Measurements from ENCODE around the gene PIF1.

The PIF1 gene

DNA sequence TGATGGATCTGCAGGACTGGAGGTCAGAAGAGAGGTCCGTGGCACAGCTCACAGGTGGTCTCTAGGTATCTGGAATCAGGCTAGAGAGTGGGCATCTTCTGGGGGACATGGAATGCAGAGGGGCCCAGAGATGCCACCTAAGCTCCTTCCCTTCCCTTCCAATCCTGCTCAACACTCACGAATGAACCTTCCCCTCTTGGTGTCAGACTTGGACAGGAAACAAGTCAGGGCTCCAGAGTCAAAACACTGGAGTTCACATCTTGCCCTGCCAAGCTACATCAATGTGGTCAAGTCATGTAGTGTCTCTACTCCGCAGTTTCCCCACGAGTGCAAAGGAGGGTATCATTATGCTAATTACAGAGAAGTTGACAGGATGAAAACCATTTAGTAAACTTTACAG is 34.0 kb downstream of the PIF1 start:
- H4K20me1 ChIP-seq (ENCODE audit: insufficient read depth), result no peaks in the 10 kb centered on the region
- H3K4me2 ChIP-seq, result no peak overlapping the region
- no peak overlapping the region for H2AFZ ChIP-seq (ENCODE audit: low read depth)
- no peak overlapping the region for H3K4me3 ChIP-seq (IDR thresholded peaks at IDR 0.05; ENCODE audit: insufficient read depth, low read depth, low read length)
- H3K79me2 ChIP-seq (ENCODE audit: insufficient read depth, low read depth), result no peaks in the 10 kb centered on the region
- no peak overlapping the region for H3K27ac ChIP-seq
- H3K4me1 ChIP-seq (ENCODE audit: low read depth, poor library complexity, severe bottlenecking), result no peaks in the 10 kb centered on the region
- H3K36me3 ChIP-seq (ENCODE audit: insufficient read depth), result no peaks in the 10 kb centered on the region
- H3K9ac ChIP-seq, result no peak overlapping the region
- TF ChIP-seq, protein P1, sequence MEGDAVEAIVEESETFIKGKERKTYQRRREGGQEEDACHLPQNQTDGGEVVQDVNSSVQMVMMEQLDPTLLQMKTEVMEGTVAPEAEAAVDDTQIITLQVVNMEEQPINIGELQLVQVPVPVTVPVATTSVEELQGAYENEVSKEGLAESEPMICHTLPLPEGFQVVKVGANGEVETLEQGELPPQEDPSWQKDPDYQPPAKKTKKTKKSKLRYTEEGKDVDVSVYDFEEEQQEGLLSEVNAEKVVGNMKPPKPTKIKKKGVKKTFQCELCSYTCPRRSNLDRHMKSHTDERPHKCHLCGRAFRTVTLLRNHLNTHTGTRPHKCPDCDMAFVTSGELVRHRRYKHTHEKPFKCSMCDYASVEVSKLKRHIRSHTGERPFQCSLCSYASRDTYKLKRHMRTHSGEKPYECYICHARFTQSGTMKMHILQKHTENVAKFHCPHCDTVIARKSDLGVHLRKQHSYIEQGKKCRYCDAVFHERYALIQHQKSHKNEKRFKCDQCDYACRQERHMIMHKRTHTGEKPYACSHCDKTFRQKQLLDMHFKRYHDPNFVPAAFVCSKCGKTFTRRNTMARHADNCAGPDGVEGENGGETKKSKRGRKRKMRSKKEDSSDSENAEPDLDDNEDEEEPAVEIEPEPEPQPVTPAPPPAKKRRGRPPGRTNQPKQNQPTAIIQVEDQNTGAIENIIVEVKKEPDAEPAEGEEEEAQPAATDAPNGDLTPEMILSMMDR (conservative IDR thresholded peaks at IDR 0.05; ENCODE audit: low read depth, low read length), result no peak
- no peaks in the 10 kb centered on the region for H3K27me3 ChIP-seq (ENCODE audit: insufficient read depth, low read depth)

DNA sequence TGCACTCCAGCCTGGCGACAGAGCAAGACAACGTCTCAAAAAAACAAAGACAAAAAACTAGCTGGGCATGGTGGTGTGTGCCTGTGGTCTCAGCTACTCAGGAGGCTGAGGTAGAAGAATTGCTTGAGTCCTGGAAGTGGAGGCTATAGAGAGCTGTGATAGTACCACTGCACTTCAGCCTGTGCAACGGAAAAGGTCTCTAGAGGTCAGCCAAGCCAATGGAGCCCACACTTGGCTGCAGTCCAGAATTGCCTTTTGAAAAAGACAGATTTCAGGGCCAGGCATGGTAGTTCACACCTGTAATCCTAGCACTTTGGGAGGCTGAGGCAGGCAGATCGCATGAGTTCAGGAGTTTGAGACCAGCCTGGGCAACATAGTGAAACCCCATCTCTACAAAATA is 41.7 kb downstream of the PIF1 start:
- Histone ChIP-seq H4K20me1 (ENCODE audit: insufficient read depth) (no peaks in the 10 kb centered on the region), H3K36me3 (ENCODE audit: insufficient read depth) (no peaks in the 10 kb centered on the region), H3K4me3 (IDR thresholded peaks at IDR 0.05; ENCODE audit: insufficient read depth, low read depth, low read length) (no peak overlapping the region), H3K79me2 (ENCODE audit: insufficient read depth, low read depth) (no peaks in the 10 kb centered on the region), H2AFZ (ENCODE audit: low read depth) (no peak overlapping the region), H3K4me2 (no peak overlapping the region), H3K4me1 (ENCODE audit: low read depth, poor library complexity, severe bottlenecking) (no peaks in the 10 kb centered on the region), H3K27ac (no peak overlapping the region), H3K27me3 (ENCODE audit: insufficient read depth, low read depth) (no peaks in the 10 kb centered on the region), H3K9ac (no peak overlapping the region)
- TF ChIP-seq, protein P1 (conservative IDR thresholded peaks at IDR 0.05; ENCODE audit: low read depth, low read length), result no peak

DNA sequence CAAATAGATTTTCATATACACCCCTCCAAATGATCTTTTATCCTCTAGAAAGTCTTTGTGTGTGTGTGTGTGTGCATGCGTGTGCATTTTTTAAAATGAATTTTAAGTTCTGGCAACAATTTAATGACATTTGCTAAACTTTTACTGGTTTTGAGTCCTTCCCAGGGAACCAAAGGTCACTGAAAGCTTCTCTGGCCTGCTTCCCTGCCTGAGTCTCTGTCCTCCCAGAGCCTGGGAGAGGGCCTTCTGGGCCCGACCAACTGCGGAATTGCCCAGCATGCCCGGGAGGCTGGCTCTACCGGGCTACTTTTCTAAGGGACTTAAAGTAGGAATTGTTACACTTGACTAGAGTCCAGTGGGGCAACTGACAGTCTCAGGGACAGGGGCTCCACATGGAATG is 42.7 kb downstream of the PIF1 start:
- no peaks in the 10 kb centered on the region for H3K36me3 ChIP-seq (ENCODE audit: insufficient read depth)
- H4K20me1 ChIP-seq (ENCODE audit: insufficient read depth), result no peaks in the 10 kb centered on the region
- H3K4me2 ChIP-seq, result no peak overlapping the region
- TF ChIP-seq, protein P1 (conservative IDR thresholded peaks at IDR 0.05; ENCODE audit: low read depth, low read length), result no peak
- no peak overlapping the region for H3K9ac ChIP-seq
- no peaks in the 10 kb centered on the region for H3K27me3 ChIP-seq (ENCODE audit: insufficient read depth, low read depth)
- no peak overlapping the region for H2AFZ ChIP-seq (ENCODE audit: low read depth)
- H3K27ac ChIP-seq, result no peak overlapping the region
- H3K4me1 ChIP-seq (ENCODE audit: low read depth, poor library complexity, severe bottlenecking), result no peaks in the 10 kb centered on the region
- H3K4me3 ChIP-seq (IDR thresholded peaks at IDR 0.05; ENCODE audit: insufficient read depth, low read depth, low read length), result no peak overlapping the region
- no peaks in the 10 kb centered on the region for H3K79me2 ChIP-seq (ENCODE audit: insufficient read depth, low read depth)

DNA sequence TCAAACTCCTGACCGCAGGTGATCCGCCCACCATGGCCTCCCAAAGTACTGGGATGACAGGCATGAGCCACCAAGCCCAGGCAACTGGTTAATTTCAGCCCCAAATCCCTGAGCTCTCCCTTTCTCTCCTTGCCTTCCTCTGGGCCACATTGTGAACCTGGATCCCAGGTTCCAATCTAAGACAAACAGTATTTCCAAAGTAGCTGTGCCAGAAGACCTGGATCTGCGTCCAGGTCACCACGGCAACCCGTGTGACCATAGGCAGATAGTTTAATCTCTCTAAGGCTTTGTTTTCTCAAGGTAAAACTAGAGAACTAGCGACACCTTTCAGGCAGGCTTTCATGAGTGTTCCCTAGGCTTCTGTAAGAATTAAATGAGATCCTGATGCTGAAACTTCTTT is 44.1 kb downstream of the PIF1 start:
- Histone ChIP-seq H3K4me2 (no peak overlapping the region), H3K27ac (no peak overlapping the region), H4K20me1 (ENCODE audit: insufficient read depth) (no peaks in the 10 kb centered on the region), H3K4me3 (IDR thresholded peaks at IDR 0.05; ENCODE audit: insufficient read depth, low read depth, low read length) (no peak overlapping the region), H3K4me1 (ENCODE audit: low read depth, poor library complexity, severe bottlenecking) (no peaks in the 10 kb centered on the region), H2AFZ (ENCODE audit: low read depth) (no peak overlapping the region), H3K9ac (no peak overlapping the region), H3K27me3 (ENCODE audit: insufficient read depth, low read depth) (no peaks in the 10 kb centered on the region), H3K79me2 (ENCODE audit: insufficient read depth, low read depth) (no peaks in the 10 kb centered on the region), H3K36me3 (ENCODE audit: insufficient read depth) (no peaks in the 10 kb centered on the region)
- TF ChIP-seq, protein P1 (conservative IDR thresholded peaks at IDR 0.05; ENCODE audit: low read depth, low read length), result no peak
